Motor neuron (in vitro differentiated cells): ENCODE measurements around the gene METTL25. TPM values are rescaled to one million over a fixed set of nuclear protein-coding genes. Genes with fewer than 3 reads are reported as not detected.

Experiments
- ATAC-seq, 8 experiments: fragments of 200-7000 bp; cut with Tn5 transposase; replicated peaks in 6 of 8; 2 replicates each; pipeline ENCODE4 v1.8.0; 2021; ENCODE audit warnings: mild to moderate bottlenecking in 8 of 8, moderate library complexity in 8 of 8
- H3K27ac ChIP-seq, 2 donors: fragments of 250-450 bp; sonication (Bioruptor Pico); 2 replicates each; pipeline ENCODE4 v1.9.0; 2021; ENCODE audit warnings: antibody characterized with exemption in 2 of 2, mild to moderate bottlenecking in 2 of 2, moderate library complexity in 1 of 2
- H3K4me1 ChIP-seq, 2 donors: fragments of 250-450 bp; sonication (Bioruptor Pico); replicated peaks in 1 of 2; 2 replicates each; pipeline ENCODE4 v1.6.1; 2021; ENCODE audit warnings: antibody characterized with exemption in 2 of 2, mild to moderate bottlenecking in 2 of 2, moderate library complexity in 1 of 2
- H3K4me3 ChIP-seq, 5 donors: fragments of 250-450 bp; sonication (Bioruptor Pico); 2 replicates each; pipeline ENCODE4 v1.9.0; 2021; ENCODE audit warnings: antibody characterized with exemption in 5 of 5, mild to moderate bottlenecking in 5 of 5, moderate library complexity in 4 of 5
- WGBS, 10 experiments: fragments of 450-650 bp; shearing (Covaris generic); methylation state at CpG; one replicate each; pipeline ENCODE4 v1.0.0; 2022; 5-methylcytosine and 5-hydroxymethylcytosine counted together
- in situ Hi-C, 9 experiments: fragments of 400-800 bp; cut with MboI; loops; one replicate each; pipeline ENCODE4 v1.15.0; 2021; ENCODE audit warnings: low sequenced_read_pairs in 9 of 9, low pct_unique_long_range_greater_than_20kb in 2 of 9; ENCODE audit not compliant: unreplicated experiment in 9 of 9
- total RNA-seq, 8 experiments: library from RNA; unstranded; fragments of 300-600 nt; gene quantifications; 2 replicates each; pipeline versions ENCODE4 v1.2.3 to v1.2.4, GENCODE V29; 2022

Gene METTL25
- total RNA-seq, 8 experiments from 2014 or later, result 2.8 to 13.2 (median 5.9) TPM

DNA sequence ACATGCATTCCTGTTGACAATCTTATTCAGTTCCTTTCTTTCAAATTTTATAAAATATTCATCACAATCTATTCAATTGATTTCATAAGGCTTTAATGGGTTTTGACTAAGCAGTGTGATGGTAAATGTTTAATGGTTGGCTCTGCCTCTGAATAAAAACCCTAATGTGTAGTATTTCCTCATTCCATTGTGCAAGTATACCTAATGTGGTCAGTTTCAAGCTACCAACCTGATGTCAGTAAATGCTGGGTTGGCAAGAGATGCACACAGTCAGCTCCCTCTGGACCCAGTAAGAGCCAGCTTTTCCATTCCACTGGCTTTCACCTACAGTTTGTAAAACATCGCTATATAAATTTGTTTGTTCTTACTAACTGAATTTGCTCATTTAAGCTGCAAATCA is 53.9 kb downstream of the METTL25 start:
- Histone ChIP-seq H3K27ac (no peak overlapping the region), H3K4me3 (no peak overlapping the region), H3K4me1 (no peaks in the 10 kb centered on the region)
- 86 to 100% (median 100%) methylated on average over 1 of the region's 1 CpG; no CpG with 5 or more reads in 3 of the 10 experiments for WGBS, 10 experiments
- ATAC-seq, result no peak
- in situ Hi-C loops, result no loop called here

DNA sequence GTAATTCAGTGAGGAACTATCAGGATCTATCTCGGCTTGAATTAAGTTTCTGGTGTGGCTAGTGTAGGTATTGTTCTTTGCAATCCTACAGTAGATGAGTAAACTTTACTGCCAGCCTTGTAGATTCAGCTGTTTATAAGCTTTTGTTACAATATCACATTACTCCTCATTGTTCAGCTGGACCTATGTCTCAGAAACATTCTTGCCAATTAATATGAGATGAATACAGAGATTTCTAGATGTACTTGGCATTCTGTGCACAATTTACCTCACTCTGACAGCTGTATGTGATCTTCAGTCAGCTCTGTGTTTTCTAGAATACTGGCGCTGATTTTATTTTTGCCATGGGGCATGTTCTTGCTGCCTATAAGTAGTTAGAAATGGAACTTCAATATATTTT is 55.7 kb downstream of the METTL25 start:
- in situ Hi-C loops, result no loop called here
- no peak overlapping the region for H3K27ac ChIP-seq
- no peaks in the 10 kb centered on the region for H3K4me1 ChIP-seq
- WGBS, 10 experiments, result 88 to 100% (median 98%) methylated on average over 1 to 2 of the region's 2 CpGs
- no peak for ATAC-seq
- no peak overlapping the region for H3K4me3 ChIP-seq

DNA sequence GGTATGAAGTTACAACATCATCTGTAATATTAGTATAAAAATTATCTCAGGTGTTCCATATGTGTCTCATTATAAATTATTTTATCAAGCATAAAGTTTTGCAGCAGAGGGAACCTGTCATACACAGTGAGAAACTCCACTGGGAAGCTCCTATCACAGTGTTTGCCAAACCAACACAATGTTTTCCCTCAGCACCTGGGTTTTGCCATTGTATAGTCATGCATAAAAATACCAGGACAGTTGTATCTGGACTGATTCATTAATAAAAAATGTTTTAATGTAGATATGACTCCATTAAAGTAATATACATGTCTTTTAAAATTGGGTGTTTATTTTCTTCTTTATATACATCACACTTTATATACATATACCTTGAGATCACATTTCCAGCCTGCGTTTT is 56.6 kb downstream of the METTL25 start:
- 71 to 100% (median 88%) methylated on average over 1 of the region's 1 CpG; no CpG with 5 or more reads in 3 of the 10 experiments for WGBS, 10 experiments
- Histone ChIP-seq H3K27ac (no peak overlapping the region), H3K4me3 (no peak overlapping the region), H3K4me1 (no peaks in the 10 kb centered on the region)
- ATAC-seq, result no peak
- in situ Hi-C loops, result no loop called here

DNA sequence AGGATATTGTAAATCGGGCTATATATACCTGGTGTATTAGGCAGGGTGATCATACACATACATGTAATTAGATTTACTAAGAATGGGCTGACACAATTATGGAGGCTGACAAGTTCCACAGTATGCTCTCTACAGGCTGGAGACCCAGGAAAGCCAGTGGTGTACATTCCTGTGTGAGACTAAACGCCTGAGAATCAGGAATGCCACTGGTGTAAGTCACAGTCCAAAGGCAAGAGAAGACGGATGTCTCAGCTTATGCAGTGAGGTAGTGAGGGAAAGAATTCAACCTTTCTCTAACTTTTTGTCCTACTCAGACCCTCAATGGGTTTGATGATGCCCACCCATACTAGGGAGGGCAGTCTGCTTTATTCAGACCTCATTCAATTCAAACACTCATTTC is 57.1 kb downstream of the METTL25 start:
- Histone ChIP-seq H3K4me3 (no peak overlapping the region), H3K27ac (no peak overlapping the region), H3K4me1 (no peaks in the 10 kb centered on the region)
- 90 to 100% (median 100%) methylated on average over 1 to 3 of the region's 3 CpGs; no CpG with 5 or more reads in 3 of the 10 experiments for WGBS, 10 experiments
- in situ Hi-C loops, result no loop called here
- no peak for ATAC-seq

DNA sequence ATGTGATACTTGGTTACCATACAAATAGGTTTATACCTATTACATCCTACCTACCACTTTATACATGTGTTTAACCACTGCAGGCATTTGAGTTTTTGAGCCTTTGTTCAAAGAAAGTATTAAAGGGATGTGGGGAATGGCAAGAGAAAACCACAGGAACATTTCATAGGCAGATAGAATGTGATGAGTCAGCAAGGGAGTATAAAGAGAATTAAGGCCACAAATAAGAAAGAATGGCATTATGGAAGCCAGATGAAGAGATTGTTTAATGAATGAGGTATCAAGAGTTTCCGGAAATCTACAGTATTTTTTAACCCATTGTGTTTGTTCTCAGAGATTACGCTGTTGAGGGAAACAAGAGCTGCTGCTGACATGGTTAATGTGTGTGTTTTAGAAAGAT is 66.9 kb downstream of the METTL25 start:
- ATAC-seq, result no peak
- Histone ChIP-seq H3K4me3 (no peak overlapping the region), H3K4me1 (no peaks in the 10 kb centered on the region), H3K27ac (no peak overlapping the region)
- WGBS, 10 experiments, result 20 to 100% (median 82%) methylated on average over 1 to 2 of the region's 2 CpGs; no CpG with 5 or more reads in 2 of the 10 experiments
- in situ Hi-C loops, result no loop called here

DNA sequence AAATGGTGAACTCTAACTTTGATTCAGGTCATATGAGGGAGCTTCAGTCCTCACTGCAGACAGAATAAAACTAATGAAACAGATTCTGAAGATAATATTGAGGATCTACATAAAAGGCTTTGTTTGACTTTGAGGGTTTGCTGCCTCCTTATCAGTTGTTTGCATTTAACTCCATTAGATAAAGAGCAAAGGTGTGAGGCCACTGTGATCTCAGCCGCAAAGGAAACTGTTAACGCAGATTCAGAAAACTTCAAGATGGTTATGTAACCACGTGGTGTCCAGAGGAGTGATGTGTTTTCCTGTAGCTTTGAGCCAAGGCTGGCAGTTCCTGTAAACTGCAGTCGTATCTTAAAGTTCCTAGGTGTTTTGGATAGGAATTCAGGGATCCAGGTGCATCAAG is 67.8 kb downstream of the METTL25 start:
- ATAC-seq, result no peak
- no peak overlapping the region for H3K4me3 ChIP-seq
- in situ Hi-C loops, result no loop called here
- no peaks in the 10 kb centered on the region for H3K4me1 ChIP-seq
- no peak overlapping the region for H3K27ac ChIP-seq
- 0 to 93% (median 57%) methylated on average over 1 to 4 of the region's 4 CpGs; no CpG with 5 or more reads in 1 of the 10 experiments for WGBS, 10 experiments

DNA sequence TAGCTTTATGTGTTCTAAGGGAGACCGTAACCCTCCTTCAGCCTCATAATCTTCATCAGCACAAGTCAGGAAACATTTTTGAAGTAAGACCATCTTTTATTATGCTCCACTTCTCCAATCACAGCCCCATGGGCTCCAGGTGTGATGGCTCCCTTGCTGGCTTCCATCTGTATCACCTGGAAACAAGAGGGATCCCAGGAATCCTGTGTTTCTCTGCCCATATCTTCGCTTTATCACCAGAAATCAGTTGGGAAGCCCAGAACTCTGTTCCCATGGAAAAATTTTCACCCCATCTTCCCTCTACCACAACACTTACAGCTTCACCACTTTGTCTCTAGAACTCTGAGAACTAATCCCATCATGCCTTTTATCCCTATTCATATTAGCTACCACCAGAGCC is 68.3 kb downstream of the METTL25 start:
- Histone ChIP-seq H3K4me1 (no peaks in the 10 kb centered on the region), H3K4me3 (no peak overlapping the region), H3K27ac (no peak overlapping the region)
- no peak for ATAC-seq
- in situ Hi-C loops, result no loop called here
- 20 to 100% (median 100%) methylated on average over 1 to 2 of the region's 2 CpGs; no CpG with 5 or more reads in 2 of the 10 experiments for WGBS, 10 experiments

DNA sequence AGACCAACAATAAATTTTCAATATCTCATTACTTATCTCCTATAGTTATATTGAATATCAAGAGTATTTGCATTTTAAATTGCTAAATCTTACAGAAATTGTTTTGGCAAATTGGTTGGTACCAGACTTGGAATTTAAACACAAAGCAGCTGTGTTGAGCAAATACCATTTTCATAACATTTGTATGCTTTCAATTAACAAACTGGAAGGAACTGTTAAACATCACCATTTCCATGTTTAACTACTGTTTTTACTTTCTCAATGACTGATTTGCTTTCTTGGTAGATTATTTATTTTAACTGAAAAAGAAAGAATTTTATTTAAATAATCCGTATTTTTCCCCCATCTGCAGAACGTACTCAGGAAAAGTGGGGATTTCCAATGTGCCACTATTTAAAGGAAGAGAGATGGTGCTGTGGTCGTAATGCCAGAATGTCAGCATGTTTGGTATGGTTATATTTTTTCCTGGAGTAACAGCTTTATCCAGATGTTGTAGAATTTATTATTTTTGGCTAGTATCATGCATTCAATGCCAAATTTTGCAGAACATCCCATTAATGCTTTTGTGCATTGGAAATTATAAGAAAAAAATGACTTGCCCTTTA is 72.3 kb downstream of the METTL25 start:
- 41 to 100% (median 79%) methylated on average over 2 to 3 of the region's 3 CpGs; no CpG with 5 or more reads in 1 of the 10 experiments for WGBS, 10 experiments
- in situ Hi-C loops, result no loop called here
- Histone ChIP-seq H3K27ac (no peak overlapping the region), H3K4me1 (no peaks in the 10 kb centered on the region), H3K4me3 (no peak overlapping the region)
- no peak for ATAC-seq

DNA sequence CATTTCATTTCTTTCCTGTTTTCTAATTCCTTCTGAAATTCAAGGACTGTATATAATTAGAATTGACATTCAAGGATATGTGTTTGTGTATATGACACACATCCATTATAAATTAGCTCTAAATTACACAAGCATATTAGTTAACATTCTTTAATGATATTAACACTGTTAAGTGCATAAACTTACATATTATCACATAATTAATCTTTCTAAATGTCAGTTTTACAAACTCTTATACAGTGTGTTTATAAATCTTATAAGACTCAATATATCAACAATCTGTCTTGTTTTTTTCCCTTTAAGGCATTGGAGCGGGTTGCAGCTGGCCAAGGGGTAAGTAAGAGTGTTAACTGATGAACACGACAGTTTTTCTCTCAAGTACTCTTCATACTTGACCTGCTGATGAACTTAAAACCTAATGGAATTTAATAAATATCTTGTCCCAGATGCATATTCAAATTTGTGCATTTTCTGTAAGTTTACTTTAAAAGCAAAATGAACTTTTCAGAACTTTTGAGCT is 76.1 kb downstream of the METTL25 start:
- in situ Hi-C loops, result no loop called here
- 55 to 100% (median 82%) methylated on average over 1 to 2 of the region's 2 CpGs for WGBS, 10 experiments

DNA sequence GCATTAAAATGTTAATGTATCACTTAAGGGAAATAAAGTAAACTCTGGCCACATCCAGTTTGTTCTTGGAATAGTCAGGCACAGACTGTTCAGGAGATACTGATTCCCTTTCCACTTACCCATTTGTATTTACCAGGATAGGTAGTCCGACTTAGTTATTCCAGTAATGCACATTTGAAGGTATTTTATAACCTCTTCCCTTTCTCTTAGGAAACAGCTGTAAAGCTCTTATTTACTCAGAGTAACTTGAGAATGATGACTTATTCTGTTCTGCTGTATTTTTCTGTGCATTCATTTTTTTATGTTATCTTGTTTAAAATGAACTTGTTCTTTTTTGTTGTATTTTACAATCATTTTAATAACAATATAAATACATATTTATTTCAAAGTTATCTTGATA is 78.0 kb downstream of the METTL25 start:
- ATAC-seq, result no peak
- in situ Hi-C loops, result no loop called here
- Histone ChIP-seq H3K4me1 (no peaks in the 10 kb centered on the region), H3K4me3 (no peak overlapping the region), H3K27ac (no peak overlapping the region)
- 43 to 100% (median 89%) methylated on average over 1 of the region's 1 CpG; no CpG with 5 or more reads in 3 of the 10 experiments for WGBS, 10 experiments

More for the DNA sequence above, 76.1 kb downstream of the METTL25 start:
- no peak overlapping the region for H3K4me3 ChIP-seq
- ATAC-seq, result peak in 1 of 8 experiments; percentile 44
- no peaks in the 10 kb centered on the region for H3K4me1 ChIP-seq
- no peak overlapping the region for H3K27ac ChIP-seq

DNA sequence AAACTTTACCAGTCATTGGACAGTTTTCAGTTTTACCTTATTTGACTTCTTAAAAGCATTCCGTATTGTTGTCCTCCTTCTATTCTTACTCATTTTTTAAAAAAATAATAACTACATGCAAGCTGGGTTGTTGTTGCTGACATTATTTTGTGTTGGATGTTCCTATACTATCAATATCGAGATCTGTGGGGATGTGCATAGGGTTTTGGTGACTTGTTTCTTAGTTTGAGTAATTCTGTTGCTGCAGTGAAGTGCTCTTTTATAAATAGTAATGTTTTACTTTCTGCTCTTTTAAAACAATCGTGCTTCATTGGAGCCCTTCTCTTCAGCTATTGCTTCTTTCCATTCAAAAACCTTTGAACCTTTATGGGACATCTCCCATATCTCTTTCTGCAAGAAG is 79.4 kb downstream of the METTL25 start:
- no peak for ATAC-seq
- Histone ChIP-seq H3K4me1 (no peaks in the 10 kb centered on the region), H3K4me3 (no peak overlapping the region), H3K27ac (no peak overlapping the region)
- in situ Hi-C loops, result no loop called here
- 73 to 100% (median 94%) methylated on average over 2 to 3 of the region's 3 CpGs for WGBS, 10 experiments

DNA sequence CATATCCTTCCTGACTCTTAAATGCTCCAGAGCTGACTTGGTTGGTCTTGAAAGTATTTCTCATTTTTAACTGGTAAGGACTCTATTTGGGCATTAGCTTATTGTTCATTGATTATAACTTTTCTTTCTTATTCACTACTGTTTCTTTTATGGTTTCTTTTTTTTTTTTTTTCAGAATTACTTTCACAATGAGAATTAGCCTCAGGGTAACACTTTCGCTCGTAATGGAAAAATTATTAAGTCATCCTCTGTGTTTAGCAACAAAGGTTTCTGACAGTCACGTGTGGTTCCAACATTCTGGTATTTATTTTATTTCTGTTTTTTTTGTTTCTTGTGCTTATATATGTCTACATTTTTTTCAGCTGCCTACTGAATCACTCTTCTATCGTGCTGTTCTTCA is 80.0 kb downstream of the METTL25 start:
- no peak for ATAC-seq
- Histone ChIP-seq H3K27ac (no peak overlapping the region), H3K4me1 (no peaks in the 10 kb centered on the region), H3K4me3 (no peak overlapping the region)
- WGBS, 10 experiments, result 71 to 100% (median 96%) methylated on average over 1 to 4 of the region's 4 CpGs
- in situ Hi-C loops, result no loop called here

DNA sequence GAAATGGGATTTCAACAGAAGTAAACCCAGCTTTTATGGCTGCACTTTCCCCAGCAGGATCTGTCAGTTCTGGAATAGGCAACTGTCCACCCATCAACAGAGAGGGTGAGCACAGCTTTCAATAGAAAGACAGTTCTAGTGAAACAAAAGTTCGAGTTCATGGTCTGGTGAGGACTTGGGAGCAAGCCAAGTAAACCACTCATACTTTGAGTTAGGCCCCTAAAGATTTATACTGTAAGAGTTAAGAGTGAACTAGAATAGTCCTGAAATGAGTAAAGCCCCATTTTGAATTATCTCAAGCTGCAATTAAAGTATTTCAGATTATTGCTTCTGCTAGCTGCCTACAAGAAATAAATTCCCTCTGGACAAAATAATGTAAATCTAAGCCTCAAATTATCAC is 82.6 kb downstream of the METTL25 start:
- ATAC-seq, result no peak
- no peak overlapping the region for H3K4me3 ChIP-seq
- no peak overlapping the region for H3K27ac ChIP-seq
- H3K4me1 ChIP-seq, result no peaks in the 10 kb centered on the region
- in situ Hi-C loops, result no loop called here
- 20 to 100% (median 64%) methylated on average over 1 of the region's 1 CpG; no CpG with 5 or more reads in 2 of the 10 experiments for WGBS, 10 experiments

DNA sequence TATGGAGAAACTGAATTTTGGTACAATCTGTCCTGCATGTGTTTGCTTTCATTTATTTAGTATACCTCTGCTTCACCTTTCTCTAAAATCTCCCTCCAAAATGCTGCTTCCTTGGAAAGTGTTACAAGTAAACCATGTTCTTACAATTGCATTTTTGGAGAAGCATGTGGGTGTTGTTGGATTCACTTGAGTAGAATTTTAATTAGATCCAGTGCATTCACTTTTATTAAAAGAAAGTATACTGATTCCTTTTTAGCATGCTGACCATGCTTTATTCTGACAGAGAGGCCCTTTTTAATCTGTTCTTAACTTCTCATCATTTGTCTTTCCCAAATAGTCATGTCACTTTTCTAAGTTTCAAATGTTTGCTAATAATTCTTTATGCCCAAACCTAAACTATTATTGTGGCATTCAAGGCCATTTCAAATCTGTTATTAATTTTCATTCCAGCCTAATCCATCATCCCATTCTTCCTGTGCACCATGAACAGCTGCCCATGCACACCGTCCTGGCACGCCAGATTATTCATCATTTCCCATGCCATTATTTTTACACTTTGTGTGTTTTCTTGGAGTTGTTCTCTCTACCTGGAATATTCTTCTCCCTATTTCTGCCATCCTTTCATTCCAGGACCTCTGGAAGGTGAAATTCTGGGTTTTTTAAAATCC is 90.7 kb downstream of the METTL25 start:
- no peak for ATAC-seq
- in situ Hi-C loops, result no loop called here
- Histone ChIP-seq H3K4me1 (no peaks in the 10 kb centered on the region), H3K27ac (no peak overlapping the region), H3K4me3 (no peak overlapping the region)
- WGBS, 10 experiments, result 28 to 94% (median 83%) methylated on average over 2 of the region's 2 CpGs
